GM12873 (cell line): ENCODE data around the gene NIM1K.

Source experiments
- TF ChIP-seq, protein P1 (sequence below): IDR thresholded peaks from 2 replicates; pipeline ENCODE4 v1.5.1; 2012; ENCODE audit warnings: low read depth, mild to moderate bottlenecking, moderate library complexity, low read length, control low read depth; ENCODE audit not compliant: insufficient read depth; ENCODE audit errors: missing control alignments

NIM1K gene

GRCh38 chr5:43301653-43302091 is 109.6 kb downstream of the NIM1K start:
- TF ChIP-seq, protein P1, sequence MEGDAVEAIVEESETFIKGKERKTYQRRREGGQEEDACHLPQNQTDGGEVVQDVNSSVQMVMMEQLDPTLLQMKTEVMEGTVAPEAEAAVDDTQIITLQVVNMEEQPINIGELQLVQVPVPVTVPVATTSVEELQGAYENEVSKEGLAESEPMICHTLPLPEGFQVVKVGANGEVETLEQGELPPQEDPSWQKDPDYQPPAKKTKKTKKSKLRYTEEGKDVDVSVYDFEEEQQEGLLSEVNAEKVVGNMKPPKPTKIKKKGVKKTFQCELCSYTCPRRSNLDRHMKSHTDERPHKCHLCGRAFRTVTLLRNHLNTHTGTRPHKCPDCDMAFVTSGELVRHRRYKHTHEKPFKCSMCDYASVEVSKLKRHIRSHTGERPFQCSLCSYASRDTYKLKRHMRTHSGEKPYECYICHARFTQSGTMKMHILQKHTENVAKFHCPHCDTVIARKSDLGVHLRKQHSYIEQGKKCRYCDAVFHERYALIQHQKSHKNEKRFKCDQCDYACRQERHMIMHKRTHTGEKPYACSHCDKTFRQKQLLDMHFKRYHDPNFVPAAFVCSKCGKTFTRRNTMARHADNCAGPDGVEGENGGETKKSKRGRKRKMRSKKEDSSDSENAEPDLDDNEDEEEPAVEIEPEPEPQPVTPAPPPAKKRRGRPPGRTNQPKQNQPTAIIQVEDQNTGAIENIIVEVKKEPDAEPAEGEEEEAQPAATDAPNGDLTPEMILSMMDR, result no peak

- TF ChIP-seq, protein P1, result no peak
These were observed 110.5 kb downstream of the NIM1K start for GRCh38 chr5:43302481-43302880.

- TF ChIP-seq, protein P1, result no peak
These were observed 111.2 kb downstream of the NIM1K start for GRCh38 chr5:43303242-43303641.

- TF ChIP-seq, protein P1, result no peak
These were observed 112.5 kb downstream of the NIM1K start for GRCh38 chr5:43304525-43304924.

DNA sequence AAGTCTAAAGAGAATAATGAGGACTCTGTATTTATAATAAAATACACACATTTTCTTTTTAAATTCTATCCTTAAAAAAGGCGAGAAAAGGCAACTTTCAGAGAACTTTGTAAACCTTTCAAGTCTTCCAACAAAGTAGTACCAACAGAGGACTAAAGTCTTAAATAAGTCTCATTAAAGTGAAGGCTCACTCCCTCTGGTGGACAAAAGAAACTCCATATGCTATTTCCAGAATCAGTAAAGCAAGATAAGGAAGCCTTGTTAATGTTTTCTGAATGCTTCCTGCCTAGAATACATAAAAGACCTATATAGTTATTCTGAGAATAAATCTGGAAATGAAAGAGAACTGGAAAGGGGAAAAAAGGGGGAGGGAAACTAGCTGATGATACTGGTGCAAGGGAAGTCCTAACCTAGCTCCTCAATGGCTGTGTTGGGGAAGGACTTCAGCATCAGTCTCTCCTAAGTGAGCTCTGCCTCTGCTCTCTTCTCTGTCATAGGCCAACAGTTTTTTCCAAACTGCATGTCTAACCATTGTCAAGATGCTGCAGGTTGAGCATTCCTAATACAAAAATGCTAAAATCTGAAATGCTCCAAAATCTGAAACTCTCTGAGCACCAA is 114.0 kb downstream of the NIM1K start:
- TF ChIP-seq, protein P1, result peak; percentile 57

GRCh38 chr5:43309122-43309521 is 117.1 kb downstream of the NIM1K start:
- TF ChIP-seq, protein P1, result no peak

DNA sequence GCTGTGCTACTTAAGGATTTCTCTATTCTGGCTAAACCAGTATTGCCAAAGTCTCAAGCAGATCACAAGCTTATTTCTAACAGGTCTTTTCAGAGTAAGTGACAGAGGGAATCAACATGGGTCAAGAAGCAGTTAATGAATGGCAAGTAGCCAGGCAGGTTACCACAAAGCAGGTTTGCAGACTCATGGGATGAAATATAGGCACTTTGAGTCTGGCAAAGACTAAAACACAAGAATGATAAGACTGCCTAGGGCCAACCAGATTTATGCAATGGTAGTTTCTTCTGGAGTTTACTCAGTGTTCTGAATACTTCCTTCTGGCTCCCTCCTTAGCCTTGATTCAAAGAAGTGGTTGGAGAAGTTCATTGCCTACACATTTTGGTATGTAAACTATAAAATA is 117.6 kb downstream of the NIM1K start:
- TF ChIP-seq, protein P1, result no peak
